Femur (tissue), 1 donor: Measurements from ENCODE around the gene DAPP1.
"Not testable (repeated sequence)": the region's sequence is repeated elsewhere in the genome, so short reads cannot be mapped to it uniquely, and the experiment has no call there.

ENCODE experiments used
- DNase-seq: peaks from one replicate; pipeline ENCODE4 v3.0.0-alpha.2; 2017

Gene DAPP1

GRCh38 chr4:99825272-99825671 is 8.6 kb downstream of the DAPP1 start:
- DNase-seq: no peak

- DNase-seq: no peak
Observed at GRCh38 chr4:99826016-99826415, 9.4 kb downstream of the DAPP1 start.

GRCh38 chr4:99827454-99827853 is 10.8 kb downstream of the DAPP1 start:
- no peak for DNase-seq

- no peak for DNase-seq
Observed at GRCh38 chr4:99827857-99828256, 11.2 kb downstream of the DAPP1 start.

- no peak for DNase-seq
Observed at GRCh38 chr4:99828477-99828876, 11.8 kb downstream of the DAPP1 start.

- not testable (repeated sequence) for DNase-seq
Observed at GRCh38 chr4:99830051-99830450, 13.4 kb downstream of the DAPP1 start.

GRCh38 chr4:99832321-99832720 is 15.7 kb downstream of the DAPP1 start:
- no peak for DNase-seq

- no peak for DNase-seq
Observed at GRCh38 chr4:99832758-99833157, 16.1 kb downstream of the DAPP1 start.

GRCh38 chr4:99833756-99834155 is 17.1 kb downstream of the DAPP1 start:
- no peak for DNase-seq

GRCh38 chr4:99834569-99834968 is 17.9 kb downstream of the DAPP1 start:
- DNase-seq: no peak

GRCh38 chr4:99835942-99836341 is 19.3 kb downstream of the DAPP1 start:
- no peak for DNase-seq

GRCh38 chr4:99838927-99839326 is 22.3 kb downstream of the DAPP1 start:
- DNase-seq: no peak

GRCh38 chr4:99841129-99841528 is 24.5 kb downstream of the DAPP1 start:
- DNase-seq: no peak

GRCh38 chr4:99843413-99843812 is 26.8 kb downstream of the DAPP1 start:
- no peak for DNase-seq

GRCh38 chr4:99844048-99844447 is 27.4 kb downstream of the DAPP1 start:
- DNase-seq: no peak

- DNase-seq: no peak
Observed at GRCh38 chr4:99845179-99845578, 28.6 kb downstream of the DAPP1 start.

- no peak for DNase-seq
Observed at GRCh38 chr4:99845708-99846469, 29.3 kb downstream of the DAPP1 start.

GRCh38 chr4:99846891-99847290 is 30.3 kb downstream of the DAPP1 start:
- no peak for DNase-seq

GRCh38 chr4:99847362-99847976 is 30.8 kb downstream of the DAPP1 start:
- no peak for DNase-seq

GRCh38 chr4:99848591-99849001 is 32.0 kb downstream of the DAPP1 start:
- no peak for DNase-seq

GRCh38 chr4:99852199-99852749 is 35.6 kb downstream of the DAPP1 start:
- DNase-seq: no peak

GRCh38 chr4:99853190-99853589 is 36.6 kb downstream of the DAPP1 start:
- no peak for DNase-seq

- DNase-seq: no peak
Observed at GRCh38 chr4:99853999-99854398, 37.4 kb downstream of the DAPP1 start.

GRCh38 chr4:99855678-99856077 is 39.1 kb downstream of the DAPP1 start:
- DNase-seq: no peak
